ENCODE results near the gene VAV3.

The VAV3 gene

GRCh38 chr1:107941123-107941522 is 23.9 kb downstream of the VAV3 start:
- no peak for TF ChIP-seq CTCF (IDR thresholded peaks at IDR 0.05; ENCODE audit: borderline replicate concordance, control extremely low read depth, extremely low read depth, insufficient read depth, missing control alignments)
- in situ Hi-C loops (cut with MboI; ENCODE audit: low sequenced_read_pairs, unreplicated experiment), result no loop called here
- no peak for DNase-seq (ENCODE audit: low spot score)

DNA sequence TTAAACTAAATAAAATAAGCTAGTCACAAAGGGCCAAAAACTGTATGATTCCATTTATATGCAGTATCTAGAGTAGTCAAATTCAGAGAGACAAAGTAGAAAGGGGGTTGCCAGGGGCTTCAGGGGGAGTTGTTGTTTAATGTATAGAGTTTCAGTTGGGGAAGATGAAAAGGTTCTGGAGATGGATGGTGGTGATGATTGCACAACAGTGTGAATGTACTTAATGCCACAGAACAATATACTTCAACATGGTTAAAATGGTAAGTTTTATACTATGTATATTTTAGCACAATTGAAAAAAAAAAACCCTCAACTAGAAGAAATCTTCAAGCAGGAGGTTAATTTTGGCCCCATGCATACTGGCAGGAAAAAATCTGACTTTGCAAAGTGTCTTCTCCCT is 24.3 kb downstream of the VAV3 start:
- in situ Hi-C loops (cut with MboI; ENCODE audit: low sequenced_read_pairs, unreplicated experiment), result no loop called here
- no peak for TF ChIP-seq CTCF (IDR thresholded peaks at IDR 0.05; ENCODE audit: borderline replicate concordance, control extremely low read depth, extremely low read depth, insufficient read depth, missing control alignments)
- no peak for DNase-seq (ENCODE audit: low spot score)

DNA sequence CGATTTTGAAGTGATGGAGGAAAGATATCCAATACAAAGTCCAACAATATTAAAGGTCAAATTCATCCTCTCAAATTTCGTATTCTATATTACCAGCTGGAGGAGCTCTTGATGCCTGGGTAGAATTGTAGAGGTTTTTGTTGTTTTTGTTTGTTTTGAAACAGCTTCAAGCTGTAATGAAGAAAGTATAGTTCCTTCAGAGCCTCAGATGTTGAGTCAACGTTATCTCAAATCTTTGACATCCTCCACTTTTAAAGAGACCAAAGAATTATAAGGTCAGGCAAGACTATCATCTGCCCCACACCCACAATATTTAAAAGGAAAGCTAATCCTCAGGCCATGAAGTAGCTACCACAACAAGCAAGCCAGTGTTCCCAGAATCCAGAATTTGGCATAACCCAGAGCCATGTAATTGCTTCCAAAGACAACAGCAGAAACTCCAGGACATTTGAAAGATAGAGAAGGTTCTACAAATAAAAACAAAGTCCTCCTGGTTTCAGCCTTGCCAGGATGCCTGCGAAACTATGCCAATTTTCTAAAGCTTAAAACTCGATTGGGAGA is 24.9 kb downstream of the VAV3 start:
- DNase-seq (ENCODE audit: low spot score), result no peak
- in situ Hi-C loops (cut with MboI; ENCODE audit: low sequenced_read_pairs, unreplicated experiment), result no loop called here
- TF ChIP-seq CTCF (IDR thresholded peaks at IDR 0.05; ENCODE audit: borderline replicate concordance, control extremely low read depth, extremely low read depth, insufficient read depth, missing control alignments), result no peak

- no peak for TF ChIP-seq CTCF (IDR thresholded peaks at IDR 0.05; ENCODE audit: borderline replicate concordance, control extremely low read depth, extremely low read depth, insufficient read depth, missing control alignments)
- no peak for DNase-seq (ENCODE audit: low spot score)
- in situ Hi-C loops (cut with MboI; ENCODE audit: low sequenced_read_pairs, unreplicated experiment), result no loop called here
Observed at GRCh38 chr1:107939256-107939655, 25.7 kb downstream of the VAV3 start.

GRCh38 chr1:107936498-107937481 is 28.2 kb downstream of the VAV3 start:
- no peak for DNase-seq (ENCODE audit: low spot score)
- in situ Hi-C loops (cut with MboI; ENCODE audit: low sequenced_read_pairs, unreplicated experiment), result no loop called here
- TF ChIP-seq CTCF (IDR thresholded peaks at IDR 0.05; ENCODE audit: borderline replicate concordance, control extremely low read depth, extremely low read depth, insufficient read depth, missing control alignments), result no peak

DNA sequence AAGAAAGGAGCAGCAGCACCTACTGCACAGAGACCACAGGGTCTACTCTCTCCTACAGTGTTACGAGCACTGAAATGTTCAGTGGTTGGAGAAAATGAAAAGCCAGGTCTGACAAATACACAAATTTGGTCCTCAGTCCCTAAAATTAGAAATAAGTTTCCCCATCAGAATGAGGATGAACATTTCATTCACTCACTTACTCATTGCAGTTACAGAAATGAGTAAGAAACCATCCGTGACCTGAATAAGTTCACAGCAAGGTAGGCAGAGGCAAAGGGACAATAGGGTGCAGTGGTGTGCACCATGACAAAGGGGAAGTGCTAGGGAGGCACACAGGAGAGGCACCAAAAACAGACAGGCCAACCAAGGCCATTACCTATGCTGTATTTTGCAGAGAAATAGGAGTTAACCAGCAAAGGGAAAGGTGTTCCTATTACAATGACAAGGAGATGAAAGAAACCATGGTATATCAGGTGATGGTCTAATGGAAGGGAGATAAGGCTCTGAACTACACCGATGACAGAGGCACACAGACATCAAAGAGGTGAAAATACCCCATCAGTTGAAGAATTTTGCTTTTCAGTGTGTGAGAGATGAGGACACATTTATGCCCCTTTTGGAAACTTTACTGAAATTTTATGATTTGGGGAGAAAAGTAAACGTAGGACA is 29.4 kb downstream of the VAV3 start:
- no peak for TF ChIP-seq CTCF (IDR thresholded peaks at IDR 0.05; ENCODE audit: borderline replicate concordance, control extremely low read depth, extremely low read depth, insufficient read depth, missing control alignments)
- peak; percentile 30 for DNase-seq (ENCODE audit: low spot score)
- in situ Hi-C loops (cut with MboI; ENCODE audit: low sequenced_read_pairs, unreplicated experiment), result no loop called here

Data from GM13976 (cell line).